Renal cortex interstitium (tissue), 15 donors: ENCODE data around the gene TMEM121. TPM values are rescaled to one million over a fixed set of nuclear protein-coding genes. Genes with fewer than 3 reads are reported as not detected.

Experiments used
- DNase-seq, 11 donors: peaks; one replicate each; pipeline ENCODE4 v3.0.0-alpha.2; 2013; ENCODE audit warnings: low read depth in 9 of 11, low spot score in 4 of 11; ENCODE audit errors: extremely low read depth in 1 of 11
- long read RNA-seq, 16 experiments: transcript quantifications; one replicate each; lab custom pipeline, GENCODE V29; 2026
- polyA plus RNA-seq, 3 donors: library from polyadenylated mRNA; unstranded; fragments of 120-200 nt; gene quantifications; one replicate each; pipeline ENCODE4 v1.2.1, GENCODE V29; 2013; ENCODE audit not compliant: insufficient read length in 3 of 3

The TMEM121 gene
- polyA plus RNA-seq, result 1 to 10 TPM; 1.7 to 6.0 (median 5.7) TPM
- long read RNA-seq, donor 1, partial matches to known transcripts, result 0 of 3 reads
- long read RNA-seq, donor 1, other reads (novel, unspliced or antisense), result 0 of 3 reads
- long read RNA-seq, donor 2, partial matches to known transcripts, result 0 of 3 reads
- long read RNA-seq, donor 2, other reads (novel, unspliced or antisense), result 0 of 3 reads
- long read RNA-seq, donor 3, partial matches to known transcripts, result 0 of 4 reads
- long read RNA-seq, donor 3, other reads (novel, unspliced or antisense), result 0 of 4 reads
- long read RNA-seq, donor 4, partial matches to known transcripts, result 0 of 3 reads
- long read RNA-seq, donor 4, other reads (novel, unspliced or antisense), result 0 of 3 reads
- long read RNA-seq, donor 5, result 0 reads
- long read RNA-seq, donor 6, partial matches to known transcripts, result 0 of 3 reads
- long read RNA-seq, donor 6, other reads (novel, unspliced or antisense), result 0 of 3 reads
- long read RNA-seq, donor 7, partial matches to known transcripts, result 0 of 3 reads
- long read RNA-seq, donor 7, other reads (novel, unspliced or antisense), result 0 of 3 reads
- long read RNA-seq, donor 8, result 0 reads
- long read RNA-seq, donor 9, transcript TMEM121-201 (2 exons, 1,532 nt), result major isoform, 6 of 7 reads
- long read RNA-seq, donor 9, partial matches to known transcripts, result 0 of 7 reads
- long read RNA-seq, donor 9, other reads (novel, unspliced or antisense), result 0 of 7 reads
- long read RNA-seq, donor 10, partial matches to known transcripts, result 0 of 4 reads
- long read RNA-seq, donor 10, other reads (novel, unspliced or antisense), result 0 of 4 reads
- long read RNA-seq, donor 11, partial matches to known transcripts, result 0 of 3 reads
- long read RNA-seq, donor 11, other reads (novel, unspliced or antisense), result 0 of 3 reads
- long read RNA-seq, donor 12, partial matches to known transcripts, result 0 of 3 reads
- long read RNA-seq, donor 12, other reads (novel, unspliced or antisense), result 0 of 3 reads
- long read RNA-seq, donor 13, result 0 reads
- long read RNA-seq, donor 14, partial matches to known transcripts, result 0 of 3 reads
- long read RNA-seq, donor 14, other reads (novel, unspliced or antisense), result 0 of 3 reads
- long read RNA-seq, donor 15, result 0 reads
- long read RNA-seq, donor 16, transcript TMEM121-201 (2 exons, 1,532 nt), result major isoform, 11 of 11 reads
- long read RNA-seq, donor 16, partial matches to known transcripts, result 0 of 11 reads
- long read RNA-seq, donor 16, other reads (novel, unspliced or antisense), result 0 of 11 reads

- no peak for DNase-seq
Observed at GRCh38 chr14:105525861-105526775, at the start of gene TMEM121. Gene TMEM121 (plus strand): TSS chr14:105526583. CDS start chr14:105528835, 2,252 bp downstream.

GRCh38 chr14:105476831-105477659 is 49.3 kb upstream of the TMEM121 start:
- DNase-seq, result no peak

GRCh38 chr14:105477660-105478397 is 48.6 kb upstream of the TMEM121 start:
- DNase-seq, result no peak

- DNase-seq, result no peak
Observed at GRCh38 chr14:105478398-105479251, 47.8 kb upstream of the TMEM121 start.

- no peak for DNase-seq
Observed at GRCh38 chr14:105479431-105480158, 46.8 kb upstream of the TMEM121 start.

- no peak for DNase-seq
Observed at GRCh38 chr14:105480199-105480746, 46.1 kb upstream of the TMEM121 start.

GRCh38 chr14:105480807-105481801 is 45.3 kb upstream of the TMEM121 start:
- peak in 9 of 11 donors; percentile 84 to 91 (median 89) for DNase-seq

- DNase-seq, result peak; percentile 90 to 97 (median 95)
Observed at GRCh38 chr14:105481886-105482457, 44.4 kb upstream of the TMEM121 start.

GRCh38 chr14:105482486-105483110 is 43.8 kb upstream of the TMEM121 start:
- no peak for DNase-seq

- DNase-seq, result no peak
Observed at GRCh38 chr14:105483300-105484068, 42.9 kb upstream of the TMEM121 start.

- DNase-seq, result no peak
Observed at GRCh38 chr14:105484069-105484996, 42.0 kb upstream of the TMEM121 start.
